Liver (tissue), 3 donors: Measurements from ENCODE around the gene UBE2E2.

Experiments used
- ATF3 ChIP-seq: IDR thresholded peaks from 2 replicates; pipeline ENCODE4 v1.6.1; 2016; ENCODE audit warnings: antibody characterized with exemption
- FOXA1 ChIP-seq: IDR thresholded peaks from 2 replicates; pipeline ENCODE4 v1.6.1; 2016; ENCODE audit warnings: antibody characterized with exemption
- GABPA ChIP-seq, 2 donors: IDR thresholded peaks in 1 of 2; conservative IDR thresholded peaks in 1 of 2; 2 replicates each; pipeline ENCODE4 v1.6.1; 2016; ENCODE audit warnings: antibody characterized with exemption in 2 of 2, mild to moderate bottlenecking in 1 of 2, moderate library complexity in 1 of 2
- HNF4G ChIP-seq: IDR thresholded peaks from 2 replicates; pipeline ENCODE4 v1.6.1; 2016; ENCODE audit warnings: antibody characterized with exemption
- RAD21 ChIP-seq, 2 donors: IDR thresholded peaks; 2 replicates each; pipeline ENCODE4 v1.6.1; 2016; ENCODE audit warnings: antibody characterized with exemption in 2 of 2, mild to moderate bottlenecking in 2 of 2
- TF ChIP-seq, protein P1 (sequence below): fragments of 150-350 bp; IDR thresholded peaks from 2 replicates; pipeline ENCODE4 v1.5.1; 2017; ENCODE audit warnings: improper control_type of control experiment, low read depth, low read length; ENCODE audit not compliant: missing input control
- donor health status: healthy.
- donor health status: healthy.

GRCh38 chr3:23626442-23626841 lies 423.3 kb downstream of the UBE2E2 start:
- TF ChIP-seq HNF4G (no peak), GABPA (IDR thresholded peaks at IDR 0.05 in 1 of 2, conservative IDR thresholded peaks at IDR 0.05 in 1 of 2) (no peak), ATF3 (no peak), RAD21 (IDR thresholded peaks at IDR 0.05) (no peak), FOXA1 (no peak)
- TF ChIP-seq, protein P1, sequence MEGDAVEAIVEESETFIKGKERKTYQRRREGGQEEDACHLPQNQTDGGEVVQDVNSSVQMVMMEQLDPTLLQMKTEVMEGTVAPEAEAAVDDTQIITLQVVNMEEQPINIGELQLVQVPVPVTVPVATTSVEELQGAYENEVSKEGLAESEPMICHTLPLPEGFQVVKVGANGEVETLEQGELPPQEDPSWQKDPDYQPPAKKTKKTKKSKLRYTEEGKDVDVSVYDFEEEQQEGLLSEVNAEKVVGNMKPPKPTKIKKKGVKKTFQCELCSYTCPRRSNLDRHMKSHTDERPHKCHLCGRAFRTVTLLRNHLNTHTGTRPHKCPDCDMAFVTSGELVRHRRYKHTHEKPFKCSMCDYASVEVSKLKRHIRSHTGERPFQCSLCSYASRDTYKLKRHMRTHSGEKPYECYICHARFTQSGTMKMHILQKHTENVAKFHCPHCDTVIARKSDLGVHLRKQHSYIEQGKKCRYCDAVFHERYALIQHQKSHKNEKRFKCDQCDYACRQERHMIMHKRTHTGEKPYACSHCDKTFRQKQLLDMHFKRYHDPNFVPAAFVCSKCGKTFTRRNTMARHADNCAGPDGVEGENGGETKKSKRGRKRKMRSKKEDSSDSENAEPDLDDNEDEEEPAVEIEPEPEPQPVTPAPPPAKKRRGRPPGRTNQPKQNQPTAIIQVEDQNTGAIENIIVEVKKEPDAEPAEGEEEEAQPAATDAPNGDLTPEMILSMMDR, result no peak
